Activated naive CD8-positive, alpha-beta T cell treated with anti-CD3 and anti-CD28 coated beads for 36 hours (primary cell): Measurements from ENCODE around the gene RBM19. TPM values are rescaled to one million over a fixed set of nuclear protein-coding genes. Genes with fewer than 3 reads are reported as not detected.

Source experiments
- DNase-seq: peaks from one replicate; pipeline ENCODE4 v3.0.0; 2021
- H3K27ac Mint-ChIP-seq: one replicate; pipeline ENCODE4 v1.8.0; 2022; ENCODE audit warnings: mild to moderate bottlenecking, moderate library complexity, mixed read lengths
- H3K27me3 Mint-ChIP-seq: one replicate; pipeline ENCODE4 v1.8.0; 2022; ENCODE audit warnings: mild to moderate bottlenecking, mixed read lengths
- H3K36me3 Mint-ChIP-seq: one replicate; pipeline ENCODE4 v1.8.0; 2021; ENCODE audit warnings: mild to moderate bottlenecking, mixed read lengths
- H3K4me1 Mint-ChIP-seq: one replicate; pipeline ENCODE4 v1.8.0; 2021; ENCODE audit warnings: mixed read lengths
- H3K4me3 Mint-ChIP-seq: one replicate; pipeline ENCODE4 v1.8.0; 2022; ENCODE audit warnings: mild to moderate bottlenecking, moderate library complexity, mixed read lengths
- H3K9me3 Mint-ChIP-seq: one replicate; pipeline ENCODE4 v1.8.0; 2022; ENCODE audit warnings: mixed read lengths
- total RNA-seq, 2 experiments: library from RNA; stranded (reverse); gene quantifications; one replicate each; pipeline ENCODE4 v1.2.3, GENCODE V29; 2021

The RBM19 gene
- total RNA-seq, 2 experiments from 2014 or later = 86.9 to 89.8 TPM

DNA sequence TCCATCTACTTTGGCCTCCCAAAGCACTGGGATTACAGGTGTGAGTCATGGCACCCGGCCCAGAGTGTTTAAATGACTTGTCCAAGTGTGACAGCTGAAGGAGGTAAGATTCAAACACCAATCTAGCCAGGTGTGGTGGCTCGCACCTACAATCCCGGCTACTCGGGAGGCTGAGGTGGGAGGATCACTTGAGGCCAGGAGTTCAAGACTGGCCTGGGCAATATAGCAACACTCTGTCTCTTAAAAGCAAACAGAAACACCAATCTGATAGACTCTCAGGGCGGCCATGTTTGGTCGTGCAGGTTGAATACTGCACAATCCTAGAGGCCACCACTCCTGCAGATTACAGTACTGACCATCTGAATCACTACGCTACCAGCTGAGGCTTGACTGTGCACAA, 68.7 kb downstream of the RBM19 start:
- Mint-ChIP-seq H3K36me3 (peaks cover 10% of the 10 kb centered on the region), H3K4me3 (no peak overlapping the region), H3K27me3 (no peaks in the 10 kb centered on the region), H3K9me3 (no peaks in the 10 kb centered on the region), H3K4me1 (no peaks in the 10 kb centered on the region), H3K27ac (no peak overlapping the region)
- no peak for DNase-seq

DNA sequence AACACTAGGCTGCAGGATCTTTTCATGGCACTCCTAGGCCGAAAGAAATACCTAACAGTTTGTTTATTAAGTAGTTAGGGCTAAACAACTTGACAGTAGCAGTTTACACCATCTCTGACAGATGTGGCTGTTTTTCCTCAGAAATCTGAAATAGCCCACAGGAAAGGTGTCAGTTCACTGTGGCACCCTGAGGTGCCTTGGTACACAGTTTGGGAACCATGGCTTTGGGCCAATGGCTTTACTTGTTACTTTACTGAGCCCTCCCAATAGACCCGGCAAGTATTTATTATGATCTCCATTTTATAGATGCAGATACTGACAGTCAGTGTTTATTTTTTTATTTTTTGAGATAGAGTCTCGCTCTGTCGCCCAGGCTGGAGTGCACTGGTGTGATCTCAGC, 69.3 kb downstream of the RBM19 start:
- Mint-ChIP-seq H3K4me1 (no peaks in the 10 kb centered on the region), H3K9me3 (no peaks in the 10 kb centered on the region), H3K27me3 (no peaks in the 10 kb centered on the region), H3K36me3 (peaks cover 12% of the 10 kb centered on the region), H3K27ac (no peak overlapping the region), H3K4me3 (no peak overlapping the region)
- no peak for DNase-seq

DNA sequence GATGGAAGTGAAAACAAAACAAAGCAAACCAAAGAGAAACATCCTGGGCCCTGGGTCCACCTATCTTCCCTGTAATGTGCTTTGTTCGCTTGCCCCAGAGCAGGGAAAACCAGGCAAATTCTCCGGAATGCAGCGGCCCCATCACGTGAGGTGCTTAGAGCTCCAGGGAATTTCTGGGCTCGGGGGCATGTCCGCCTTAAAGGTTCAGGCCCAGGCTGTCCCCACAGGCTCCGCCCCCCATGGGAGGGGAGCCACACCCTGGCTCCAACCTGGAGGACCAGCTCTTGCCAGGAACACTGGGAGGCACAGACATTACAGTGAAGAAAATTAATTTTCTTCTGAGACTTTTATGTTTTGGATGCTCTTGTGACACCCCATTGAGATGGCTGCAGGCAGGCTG, 69.9 kb downstream of the RBM19 start:
- H3K4me1 Mint-ChIP-seq = no peaks in the 10 kb centered on the region
- peaks cover 14% of the 10 kb centered on the region for H3K36me3 Mint-ChIP-seq
- H3K4me3 Mint-ChIP-seq = no peak overlapping the region
- no peaks in the 10 kb centered on the region for H3K9me3 Mint-ChIP-seq
- no peaks in the 10 kb centered on the region for H3K27me3 Mint-ChIP-seq
- no peak for DNase-seq
- H3K27ac Mint-ChIP-seq = no peak overlapping the region

DNA sequence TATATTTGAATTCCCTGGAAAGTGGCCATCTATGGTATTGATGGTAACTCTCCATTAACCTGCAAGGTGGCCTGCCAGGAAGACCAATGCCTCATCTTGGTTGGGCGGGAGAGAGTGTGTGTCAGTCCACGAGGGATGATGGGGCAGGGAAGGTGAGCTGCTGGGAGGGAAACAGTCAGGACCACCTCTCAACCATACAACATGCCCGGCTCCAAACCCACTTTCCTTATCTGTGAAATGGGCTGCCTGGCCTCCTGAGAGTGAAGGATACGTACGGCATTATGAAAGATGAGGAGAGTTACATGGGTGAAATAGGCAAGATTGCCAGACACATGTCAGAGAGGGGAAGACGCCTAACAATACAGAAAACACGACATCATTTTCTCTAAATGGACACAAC, 70.9 kb downstream of the RBM19 start:
- DNase-seq = no peak
- no peaks in the 10 kb centered on the region for H3K9me3 Mint-ChIP-seq
- no peak overlapping the region for H3K27ac Mint-ChIP-seq
- peaks cover 15% of the 10 kb centered on the region for H3K36me3 Mint-ChIP-seq
- H3K4me3 Mint-ChIP-seq = no peak overlapping the region
- no peaks in the 10 kb centered on the region for H3K27me3 Mint-ChIP-seq
- no peaks in the 10 kb centered on the region for H3K4me1 Mint-ChIP-seq

GRCh38 chr12:113894697-113895096, 71.4 kb downstream of the RBM19 start:
- Mint-ChIP-seq H3K36me3 (peaks cover 16% of the 10 kb centered on the region), H3K9me3 (no peaks in the 10 kb centered on the region), H3K4me1 (no peaks in the 10 kb centered on the region), H3K4me3 (no peak overlapping the region), H3K27me3 (no peaks in the 10 kb centered on the region), H3K27ac (no peak overlapping the region)
- DNase-seq = no peak

DNA sequence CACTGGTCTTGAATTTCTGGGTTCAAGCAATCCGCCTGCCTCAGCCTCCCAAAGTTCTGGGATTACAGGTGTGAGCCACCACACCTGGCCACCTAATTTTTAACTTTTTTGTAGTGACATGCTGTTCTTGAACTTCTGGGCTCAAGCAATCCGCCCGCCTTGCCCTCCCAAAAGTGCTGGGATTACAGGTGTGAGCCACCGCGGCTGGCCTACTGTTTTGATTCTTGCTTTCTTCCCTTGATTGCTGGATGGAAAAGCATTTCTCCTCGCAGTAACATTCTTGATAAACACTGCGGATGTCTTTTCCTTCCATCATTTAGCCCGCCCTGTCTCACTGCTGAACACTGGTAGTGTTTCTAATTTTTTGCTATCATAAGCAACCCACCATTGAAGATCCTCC, 72.9 kb downstream of the RBM19 start:
- no peaks in the 10 kb centered on the region for H3K9me3 Mint-ChIP-seq
- no peaks in the 10 kb centered on the region for H3K4me1 Mint-ChIP-seq
- H3K36me3 Mint-ChIP-seq = peaks cover 16% of the 10 kb centered on the region
- no peak overlapping the region for H3K27ac Mint-ChIP-seq
- no peaks in the 10 kb centered on the region for H3K27me3 Mint-ChIP-seq
- no peak overlapping the region for H3K4me3 Mint-ChIP-seq
- DNase-seq = no peak

DNA sequence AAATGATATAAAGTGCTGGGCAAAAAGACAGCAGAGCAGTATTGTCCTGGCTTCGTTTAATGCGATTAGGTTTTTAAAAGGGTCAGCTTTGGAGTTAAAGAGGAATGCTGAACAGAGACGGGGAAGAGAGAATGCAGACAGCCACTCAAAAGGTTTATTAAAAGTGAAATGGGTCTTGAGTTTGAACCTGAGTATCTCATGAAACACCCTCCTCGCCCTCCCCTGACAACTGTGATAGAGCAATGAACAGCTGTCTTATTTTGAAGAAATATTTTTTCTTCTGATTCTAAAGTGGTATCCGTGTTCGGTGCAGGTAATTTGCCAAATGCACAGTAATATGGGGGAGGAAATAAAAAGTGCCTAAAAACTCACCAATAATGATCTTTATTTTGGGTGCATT, 73.6 kb downstream of the RBM19 start:
- Mint-ChIP-seq H3K9me3 (no peaks in the 10 kb centered on the region), H3K27me3 (no peaks in the 10 kb centered on the region), H3K36me3 (peaks cover 21% of the 10 kb centered on the region), H3K27ac (no peak overlapping the region), H3K4me3 (no peak overlapping the region), H3K4me1 (no peaks in the 10 kb centered on the region)
- no peak for DNase-seq

- Mint-ChIP-seq H3K9me3 (no peaks in the 10 kb centered on the region), H3K27ac (no peak overlapping the region), H3K4me1 (no peaks in the 10 kb centered on the region), H3K27me3 (no peaks in the 10 kb centered on the region), H3K4me3 (no peak overlapping the region), H3K36me3 (peaks cover 24% of the 10 kb centered on the region)
- no peak for DNase-seq
Observed at GRCh38 chr12:113891739-113892520, 74.2 kb downstream of the RBM19 start.

GRCh38 chr12:113891167-113891692, 74.9 kb downstream of the RBM19 start:
- Mint-ChIP-seq H3K36me3 (peaks cover 29% of the 10 kb centered on the region), H3K4me3 (no peak overlapping the region), H3K9me3 (no peaks in the 10 kb centered on the region), H3K27ac (no peak overlapping the region), H3K4me1 (no peaks in the 10 kb centered on the region), H3K27me3 (no peaks in the 10 kb centered on the region)
- DNase-seq = no peak

GRCh38 chr12:113889891-113890581, 76.1 kb downstream of the RBM19 start:
- H3K27ac Mint-ChIP-seq = no peak overlapping the region
- no peaks in the 10 kb centered on the region for H3K4me1 Mint-ChIP-seq
- no peaks in the 10 kb centered on the region for H3K27me3 Mint-ChIP-seq
- H3K4me3 Mint-ChIP-seq = no peak overlapping the region
- H3K9me3 Mint-ChIP-seq = no peaks in the 10 kb centered on the region
- H3K36me3 Mint-ChIP-seq = peaks cover 29% of the 10 kb centered on the region
- DNase-seq = no peak

DNA sequence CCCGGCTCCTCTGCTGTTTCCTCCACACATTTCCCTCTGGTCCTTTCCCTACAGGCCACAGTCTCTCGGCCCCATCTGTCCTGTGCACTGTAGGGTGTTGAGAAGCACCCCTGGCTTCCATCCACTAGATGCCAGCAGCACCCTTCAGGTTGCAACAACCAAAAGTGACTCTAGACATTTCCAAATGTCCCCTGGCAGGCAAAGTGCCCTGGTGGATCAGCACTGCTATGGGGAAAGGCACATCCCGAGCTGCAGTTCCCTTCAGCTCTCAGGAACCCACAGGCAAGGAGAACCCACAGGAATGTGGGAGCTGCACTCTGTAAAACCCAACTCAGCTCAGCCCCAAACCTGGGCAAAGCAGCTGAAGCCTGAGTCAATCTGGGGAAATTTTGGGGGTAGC, 77.0 kb downstream of the RBM19 start:
- H3K36me3 Mint-ChIP-seq = peaks cover 36% of the 10 kb centered on the region
- no peak for DNase-seq
- no peak overlapping the region for H3K4me3 Mint-ChIP-seq
- no peaks in the 10 kb centered on the region for H3K4me1 Mint-ChIP-seq
- H3K27me3 Mint-ChIP-seq = no peaks in the 10 kb centered on the region
- no peak overlapping the region for H3K27ac Mint-ChIP-seq
- H3K9me3 Mint-ChIP-seq = no peaks in the 10 kb centered on the region

DNA sequence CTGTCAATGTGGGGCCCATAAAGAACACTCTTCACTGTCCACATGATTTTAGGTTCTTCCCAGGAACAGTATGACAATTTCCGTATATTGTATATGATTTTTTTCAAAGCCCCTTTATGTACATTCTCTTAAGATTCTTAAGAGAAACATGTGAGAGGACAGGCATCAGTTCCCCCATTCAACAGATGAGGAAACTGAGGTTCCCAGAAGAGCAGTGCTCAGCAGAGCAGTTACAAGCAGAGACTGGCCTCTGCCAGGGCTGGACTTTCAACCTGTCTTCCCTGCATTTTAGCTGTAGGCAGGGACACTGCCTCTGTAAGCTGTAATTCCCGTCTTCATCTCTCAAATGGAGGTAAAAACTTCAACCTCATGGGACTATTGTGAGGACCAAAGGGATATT, 77.7 kb downstream of the RBM19 start:
- no peak overlapping the region for H3K27ac Mint-ChIP-seq
- no peak overlapping the region for H3K4me3 Mint-ChIP-seq
- no peaks in the 10 kb centered on the region for H3K4me1 Mint-ChIP-seq
- H3K9me3 Mint-ChIP-seq = no peaks in the 10 kb centered on the region
- DNase-seq = no peak
- H3K36me3 Mint-ChIP-seq = peaks cover 35% of the 10 kb centered on the region
- no peaks in the 10 kb centered on the region for H3K27me3 Mint-ChIP-seq

DNA sequence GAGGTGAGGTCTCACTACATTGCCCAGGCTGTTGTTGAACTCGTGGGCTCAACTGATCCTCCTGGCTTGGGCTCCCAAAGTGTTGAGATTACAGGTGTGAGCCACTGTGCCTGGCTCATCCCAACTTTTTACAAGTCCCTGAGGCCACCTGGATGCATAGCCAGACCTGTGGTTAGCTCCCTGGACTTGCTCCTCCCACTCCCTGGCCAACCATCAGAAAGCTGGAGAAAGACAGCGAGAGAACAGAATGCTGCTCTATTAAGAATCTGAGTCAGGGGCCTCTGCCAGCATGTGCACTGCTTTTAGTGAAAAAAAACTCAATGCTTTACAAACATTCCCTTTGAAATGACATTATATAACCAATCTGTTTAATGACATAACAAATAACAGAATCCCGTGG, 78.2 kb downstream of the RBM19 start:
- Mint-ChIP-seq H3K9me3 (no peaks in the 10 kb centered on the region), H3K27me3 (no peaks in the 10 kb centered on the region), H3K27ac (no peak overlapping the region), H3K4me3 (no peak overlapping the region), H3K4me1 (no peaks in the 10 kb centered on the region), H3K36me3 (peaks cover 35% of the 10 kb centered on the region)
- no peak for DNase-seq

- H3K36me3 Mint-ChIP-seq = peaks cover 32% of the 10 kb centered on the region
- no peaks in the 10 kb centered on the region for H3K4me1 Mint-ChIP-seq
- no peaks in the 10 kb centered on the region for H3K9me3 Mint-ChIP-seq
- DNase-seq = no peak
- H3K27ac Mint-ChIP-seq = no peak overlapping the region
- no peaks in the 10 kb centered on the region for H3K27me3 Mint-ChIP-seq
- no peak overlapping the region for H3K4me3 Mint-ChIP-seq
Observed at GRCh38 chr12:113886721-113887120, 79.4 kb downstream of the RBM19 start.

- DNase-seq = no peak
- Mint-ChIP-seq H3K4me3 (no peak overlapping the region), H3K4me1 (no peaks in the 10 kb centered on the region), H3K27ac (no peak overlapping the region), H3K9me3 (no peaks in the 10 kb centered on the region), H3K27me3 (no peaks in the 10 kb centered on the region), H3K36me3 (peaks cover 35% of the 10 kb centered on the region)
Observed at GRCh38 chr12:113884392-113884791, 81.7 kb downstream of the RBM19 start.

DNA sequence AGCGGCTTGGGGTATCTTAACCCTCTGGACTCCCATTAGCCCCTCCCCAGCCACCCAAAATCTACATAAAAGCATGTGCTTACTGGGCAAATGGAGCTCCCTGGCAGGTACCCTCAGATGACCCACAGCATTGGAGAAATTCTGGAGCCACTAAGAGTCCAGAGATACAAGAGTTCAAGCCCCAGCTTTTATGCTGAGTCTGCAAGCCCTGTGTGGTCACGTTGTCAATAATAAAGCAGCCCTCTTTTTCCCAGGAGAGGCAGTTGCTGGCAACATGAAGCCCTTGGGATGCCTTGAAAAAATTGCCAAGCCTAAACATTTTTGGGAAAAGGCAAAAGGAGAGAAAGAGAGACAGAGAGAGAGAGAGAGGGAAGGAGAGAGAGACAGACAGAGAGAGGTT, 83.4 kb downstream of the RBM19 start:
- Mint-ChIP-seq H3K27me3 (no peaks in the 10 kb centered on the region), H3K4me1 (no peaks in the 10 kb centered on the region), H3K9me3 (no peaks in the 10 kb centered on the region), H3K36me3 (peaks cover 36% of the 10 kb centered on the region), H3K27ac (no peak overlapping the region), H3K4me3 (no peak overlapping the region)
- DNase-seq = no peak
